ENCODE data around the gene PYGO2. TPM values are rescaled to one million over a fixed set of nuclear protein-coding genes. Genes with fewer than 3 reads are reported as not detected.
A peak's percentile ranks its signal among the peaks of the same experiment; 100 is the strongest.

Gene PYGO2, protein sequence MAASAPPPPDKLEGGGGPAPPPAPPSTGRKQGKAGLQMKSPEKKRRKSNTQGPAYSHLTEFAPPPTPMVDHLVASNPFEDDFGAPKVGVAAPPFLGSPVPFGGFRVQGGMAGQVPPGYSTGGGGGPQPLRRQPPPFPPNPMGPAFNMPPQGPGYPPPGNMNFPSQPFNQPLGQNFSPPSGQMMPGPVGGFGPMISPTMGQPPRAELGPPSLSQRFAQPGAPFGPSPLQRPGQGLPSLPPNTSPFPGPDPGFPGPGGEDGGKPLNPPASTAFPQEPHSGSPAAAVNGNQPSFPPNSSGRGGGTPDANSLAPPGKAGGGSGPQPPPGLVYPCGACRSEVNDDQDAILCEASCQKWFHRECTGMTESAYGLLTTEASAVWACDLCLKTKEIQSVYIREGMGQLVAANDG
- polyA plus RNA-seq (2012; ENCODE audit: insufficient read depth, insufficient read length, low read depth): 57.8 TPM

DNA sequence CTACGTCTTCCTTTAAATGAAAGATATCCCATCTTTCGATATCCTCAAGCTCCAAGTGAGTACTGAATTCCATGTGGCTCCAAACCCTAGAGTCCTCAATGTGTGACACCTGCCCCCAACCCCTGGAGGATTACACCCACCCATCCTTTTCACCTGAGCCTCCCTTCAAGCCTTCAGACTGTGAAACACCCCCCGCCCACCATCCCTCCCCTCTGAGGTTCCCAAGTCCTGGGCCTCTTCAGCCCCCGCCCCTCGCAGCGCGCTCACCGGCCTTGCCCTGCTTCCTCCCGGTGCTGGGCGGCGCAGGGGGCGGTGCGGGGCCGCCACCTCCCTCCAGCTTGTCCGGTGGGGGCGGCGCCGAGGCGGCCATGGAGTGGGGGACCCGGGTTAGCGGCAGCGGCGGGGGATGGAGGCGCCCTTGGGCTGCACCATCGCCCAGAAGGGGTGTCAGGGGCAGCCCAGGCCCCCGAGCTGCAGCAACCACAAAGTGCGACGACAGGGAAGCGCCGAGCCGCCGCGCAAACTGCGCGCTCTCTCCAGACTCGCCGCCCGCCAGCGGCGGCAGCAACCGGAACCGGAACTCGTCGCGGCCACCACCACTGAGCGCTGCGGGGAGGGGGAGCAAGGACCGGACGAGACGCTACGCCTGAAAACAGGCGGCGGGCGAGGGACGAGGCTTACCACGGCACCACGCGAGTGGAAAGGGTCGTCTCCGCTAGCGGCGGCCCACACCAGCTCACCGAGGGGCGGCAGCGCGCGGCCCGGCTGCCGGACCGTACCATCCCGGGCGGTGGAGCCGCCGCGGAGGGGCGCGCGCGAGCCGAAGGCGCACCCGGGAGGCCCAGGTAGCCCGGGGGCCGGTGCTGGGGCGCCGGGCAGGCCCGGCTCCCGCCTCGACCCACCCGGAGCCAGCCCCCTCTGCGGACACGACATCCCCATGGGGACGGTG, at the start of gene PYGO2:
PYGO2 (minus strand) TSS at position 576 of the 949 bp plus-strand sequence; CDS start at position 370, 206 bp downstream.
- H3K4me3 ChIP-seq (ENCODE audit: low read depth, low read length): peak within 1 kb of the TSS; percentile 83
- H3K27me3 ChIP-seq: no peaks in the 10 kb centered on the region
- H3K9me3 ChIP-seq: no peaks in the 10 kb centered on the region
- H3K36me3 ChIP-seq: peaks cover 34% of the 10 kb centered on the region
- peak; percentile 30; the same call in 1 of the 2 replicates for TF ChIP-seq CTCF (IDR thresholded peaks at IDR 0.05; ENCODE audit: low read depth, low read length)
- DNase-seq: peak; percentile 89
- peaks cover 3% of the 10 kb centered on the region for H3K4me1 ChIP-seq

GRCh38 chr1:155011004-155011416, 49.4 kb upstream of the PYGO2 start:
- Histone ChIP-seq H3K4me1 (peaks cover 23% of the 10 kb centered on the region), H3K9me3 (no peaks in the 10 kb centered on the region), H3K4me3 (ENCODE audit: low read depth, low read length) (no peak overlapping the region), H3K27me3 (no peaks in the 10 kb centered on the region), H3K36me3 (peaks cover 9% of the 10 kb centered on the region)
- no peak for DNase-seq
- TF ChIP-seq CTCF (IDR thresholded peaks at IDR 0.05; ENCODE audit: low read depth, low read length): no peak

DNA sequence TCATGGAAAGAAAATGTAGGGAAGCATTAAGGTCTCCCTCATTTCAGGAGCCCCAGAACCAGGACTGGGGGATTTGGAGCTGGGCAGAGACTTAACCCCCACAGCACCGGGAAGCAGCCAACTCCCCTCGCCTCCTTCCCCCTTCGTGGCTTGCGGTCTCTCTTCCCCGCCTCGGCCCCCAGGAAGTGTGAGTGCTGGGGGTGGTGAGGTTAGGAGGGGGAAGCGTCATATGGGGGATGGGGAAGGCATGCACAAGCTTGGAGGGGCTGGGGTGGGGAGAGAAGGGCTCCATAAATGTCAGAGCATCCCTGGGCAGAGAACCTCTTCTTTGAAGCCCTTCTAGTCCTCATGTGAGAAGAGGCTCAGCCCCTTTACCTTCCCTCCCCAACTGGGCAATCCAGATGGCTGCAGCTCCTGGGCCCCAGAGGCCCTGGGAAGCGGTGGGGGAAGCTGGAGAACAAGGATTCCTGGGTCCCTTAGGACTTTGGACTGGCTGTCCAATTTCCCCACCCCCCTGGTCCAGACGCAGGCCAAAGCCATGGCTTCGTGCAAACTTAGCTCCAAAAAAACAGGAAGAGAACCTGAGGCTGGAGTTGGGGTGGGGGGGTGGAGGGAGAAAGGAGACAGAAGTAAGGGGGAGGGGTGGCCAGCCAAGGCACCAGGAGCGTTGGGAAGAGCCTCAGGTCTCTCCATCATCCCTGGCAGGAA, 48.8 kb upstream of the PYGO2 start:
- H3K9me3 ChIP-seq: no peaks in the 10 kb centered on the region
- no peak for TF ChIP-seq CTCF (IDR thresholded peaks at IDR 0.05; ENCODE audit: low read depth, low read length)
- H3K36me3 ChIP-seq: peaks cover 9% of the 10 kb centered on the region; the same call in 1 of the 2 replicates
- H3K27me3 ChIP-seq: no peaks in the 10 kb centered on the region
- no peak overlapping the region for H3K4me3 ChIP-seq (ENCODE audit: low read depth, low read length)
- H3K4me1 ChIP-seq: peaks cover 23% of the 10 kb centered on the region
- no peak for DNase-seq

DNA sequence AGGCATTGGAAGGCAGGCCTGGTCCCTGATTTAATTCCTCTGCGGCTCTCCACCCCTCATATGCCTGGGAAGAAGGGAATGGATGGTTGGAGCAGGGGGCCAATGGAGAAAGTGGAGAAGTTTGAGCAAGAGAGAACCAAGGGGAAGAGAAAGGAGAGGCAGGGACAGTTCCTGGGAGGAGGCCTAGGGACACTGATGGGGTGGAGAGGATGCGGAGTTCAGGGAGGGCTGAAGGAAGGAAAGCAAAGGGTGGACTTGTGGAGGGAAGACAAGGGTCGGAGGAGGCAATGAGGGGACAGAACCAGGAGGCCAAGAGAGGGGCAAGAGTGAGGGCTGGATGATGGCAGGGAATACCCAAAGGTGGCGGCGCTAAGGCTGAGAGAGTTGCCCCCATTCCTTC, 48.2 kb upstream of the PYGO2 start:
- Histone ChIP-seq H3K36me3 (peaks cover 3% of the 10 kb centered on the region; the same call in 1 of the 2 replicates), H3K27me3 (no peaks in the 10 kb centered on the region), H3K9me3 (no peaks in the 10 kb centered on the region), H3K4me3 (ENCODE audit: low read depth, low read length) (no peak overlapping the region), H3K4me1 (peaks cover 24% of the 10 kb centered on the region)
- no peak for DNase-seq
- no peak for TF ChIP-seq CTCF (IDR thresholded peaks at IDR 0.05; ENCODE audit: low read depth, low read length)

DNA sequence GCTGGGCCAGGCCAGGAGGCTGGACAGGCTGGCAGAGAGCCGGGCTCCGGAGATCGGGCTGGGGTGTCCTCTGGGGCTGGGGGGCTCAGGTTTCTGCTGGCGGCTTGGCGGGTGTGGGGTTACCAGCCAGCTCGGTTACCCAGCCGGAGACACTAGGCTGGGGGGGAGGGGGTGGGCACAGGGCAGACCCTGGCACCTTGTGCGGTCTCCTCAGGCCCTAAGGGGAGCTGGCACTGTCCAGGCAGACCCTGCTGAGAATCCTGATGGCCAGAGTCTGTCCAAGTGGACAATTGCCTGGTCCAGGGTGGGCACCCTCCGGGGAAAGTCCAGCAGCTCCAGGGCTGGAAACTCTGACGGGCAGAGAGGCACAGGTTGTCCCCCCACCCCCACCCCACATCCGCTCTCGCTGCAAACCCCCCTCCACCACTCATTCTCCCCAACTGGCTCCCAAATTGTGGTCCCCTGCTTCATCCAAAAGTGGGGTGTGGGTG, 47.7 kb upstream of the PYGO2 start:
- Histone ChIP-seq H3K4me1 (peaks cover 28% of the 10 kb centered on the region), H3K27me3 (no peaks in the 10 kb centered on the region), H3K9me3 (no peaks in the 10 kb centered on the region), H3K4me3 (ENCODE audit: low read depth, low read length) (no peak overlapping the region), H3K36me3 (no peaks in the 10 kb centered on the region)
- DNase-seq: no peak
- TF ChIP-seq CTCF (IDR thresholded peaks at IDR 0.05; ENCODE audit: low read depth, low read length): no peak
